ENCODE results near the gene ZNF354B.

GRCh38 chr5:178836628-178837027 lies 23.1 kb upstream of the ZNF354B start:
- TF ChIP-seq, protein P1, sequence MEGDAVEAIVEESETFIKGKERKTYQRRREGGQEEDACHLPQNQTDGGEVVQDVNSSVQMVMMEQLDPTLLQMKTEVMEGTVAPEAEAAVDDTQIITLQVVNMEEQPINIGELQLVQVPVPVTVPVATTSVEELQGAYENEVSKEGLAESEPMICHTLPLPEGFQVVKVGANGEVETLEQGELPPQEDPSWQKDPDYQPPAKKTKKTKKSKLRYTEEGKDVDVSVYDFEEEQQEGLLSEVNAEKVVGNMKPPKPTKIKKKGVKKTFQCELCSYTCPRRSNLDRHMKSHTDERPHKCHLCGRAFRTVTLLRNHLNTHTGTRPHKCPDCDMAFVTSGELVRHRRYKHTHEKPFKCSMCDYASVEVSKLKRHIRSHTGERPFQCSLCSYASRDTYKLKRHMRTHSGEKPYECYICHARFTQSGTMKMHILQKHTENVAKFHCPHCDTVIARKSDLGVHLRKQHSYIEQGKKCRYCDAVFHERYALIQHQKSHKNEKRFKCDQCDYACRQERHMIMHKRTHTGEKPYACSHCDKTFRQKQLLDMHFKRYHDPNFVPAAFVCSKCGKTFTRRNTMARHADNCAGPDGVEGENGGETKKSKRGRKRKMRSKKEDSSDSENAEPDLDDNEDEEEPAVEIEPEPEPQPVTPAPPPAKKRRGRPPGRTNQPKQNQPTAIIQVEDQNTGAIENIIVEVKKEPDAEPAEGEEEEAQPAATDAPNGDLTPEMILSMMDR (IDR thresholded peaks at IDR 0.05) = no peak
- TF ChIP-seq POLR2A (IDR thresholded peaks at IDR 0.05) = no peak

Measured in testis (tissue), 2 donors.